GM23338 (cell line): ENCODE data around the gene CTNND2. TPM values are rescaled to one million over a fixed set of nuclear protein-coding genes. Genes with fewer than 3 reads are reported as not detected.

Experiments
- ATAC-seq: fragments of 200-7000 bp; cut with Tn5 transposase; 3 replicates; pipeline ENCODE4 v1.9.1; 2020
- DNase-seq: peaks from one replicate; pipeline ENCODE4 v3.0.0-alpha.2; 2015; ENCODE audit warnings: low spot score
- H2AFZ ChIP-seq: fragments of 200-600 bp; sonication (generic); 2 replicates; pipeline ENCODE4 v1.8.0; 2016; ENCODE audit warnings: antibody characterized with exemption, mild to moderate bottlenecking, moderate library complexity
- H3F3A ChIP-seq: fragments of 200-600 bp; sonication (generic); replicated peaks from 2 replicates; pipeline ENCODE4 v1.8.0; 2017; ENCODE audit warnings: antibody characterized with exemption, mixed run types, low read depth
- H3K27ac ChIP-seq: fragments of 200-600 bp; sonication (generic); 2 replicates; pipeline ENCODE4 v1.6.1; 2016; ENCODE audit warnings: low read depth
- H3K27me3 ChIP-seq: fragments of 200-600 bp; sonication (generic); 2 replicates; pipeline ENCODE4 v1.8.0; 2016; ENCODE audit warnings: mild to moderate bottlenecking, mixed run types, moderate library complexity; ENCODE audit not compliant: insufficient read depth
- H3K36me3 ChIP-seq: fragments of 200-600 bp; sonication (generic); 2 replicates; pipeline ENCODE4 v1.8.0; 2016; ENCODE audit warnings: mild to moderate bottlenecking; ENCODE audit not compliant: insufficient read depth
- H3K4me1 ChIP-seq: fragments of 200-600 bp; sonication (generic); 2 replicates; pipeline ENCODE4 v1.8.0; 2016; ENCODE audit warnings: mild to moderate bottlenecking, moderate library complexity; ENCODE audit not compliant: insufficient read depth
- H3K4me2 ChIP-seq: fragments of 200-600 bp; sonication (generic); 2 replicates; pipeline ENCODE4 v1.7.1; 2017; ENCODE audit warnings: mixed run types
- H3K4me3 ChIP-seq: fragments of 200-600 bp; sonication (generic); 2 replicates; pipeline ENCODE4 v1.6.1; 2016; ENCODE audit warnings: mixed run types
- H3K79me2 ChIP-seq: fragments of 200-600 bp; sonication (generic); replicated peaks from 2 replicates; pipeline ENCODE4 v1.8.0; 2017; ENCODE audit warnings: mild to moderate bottlenecking; ENCODE audit not compliant: insufficient read depth
- H3K9me2 ChIP-seq: fragments of 200-600 bp; sonication (generic); 2 replicates; pipeline ENCODE4 v1.8.0; 2017; ENCODE audit not compliant: insufficient read depth
- H4K20me1 ChIP-seq: fragments of 200-600 bp; sonication (generic); replicated peaks from 2 replicates; pipeline ENCODE4 v1.8.0; 2017; ENCODE audit warnings: mild to moderate bottlenecking; ENCODE audit not compliant: insufficient read depth
- H3K27ac Mint-ChIP-seq: 2 replicates; pipeline ENCODE4 v1.8.0; 2020; ENCODE audit warnings: inconsistent platforms, mild to moderate bottlenecking, moderate library complexity, mixed read lengths
- H3K27me3 Mint-ChIP-seq: 3 replicates; pipeline ENCODE4 v1.8.0; 2022; ENCODE audit warnings: low read depth, mild to moderate bottlenecking, moderate library complexity, mixed read lengths, inconsistent platforms; ENCODE audit not compliant: insufficient read depth, poor library complexity
- H3K36me3 Mint-ChIP-seq: 3 replicates; pipeline ENCODE4 v1.8.0; 2021; ENCODE audit warnings: low read depth, mild to moderate bottlenecking, inconsistent platforms, moderate library complexity, mixed read lengths
- H3K4me1 Mint-ChIP-seq: 3 replicates; pipeline ENCODE4 v1.8.0; 2020; ENCODE audit warnings: mild to moderate bottlenecking, inconsistent platforms, mixed read lengths
- H3K4me3 Mint-ChIP-seq: 3 replicates; pipeline ENCODE4 v1.8.0; 2021; ENCODE audit warnings: moderate library complexity, mild to moderate bottlenecking, inconsistent platforms, mixed read lengths
- H3K9me3 Mint-ChIP-seq: 3 replicates; pipeline ENCODE4 v1.8.0; 2020; ENCODE audit warnings: moderate library complexity, mild to moderate bottlenecking, inconsistent platforms, mixed read lengths
- CREB1 ChIP-seq: fragments of 250-450 bp; sonication (Bioruptor Pico); IDR thresholded peaks from 2 replicates; pipeline ENCODE4 v1.5.0; 2020; ENCODE audit warnings: low read depth, mild to moderate bottlenecking, moderate library complexity
- CTCF ChIP-seq, 2 experiments: fragments of 200-600 bp in 1 of 2; sonication (generic) in 1 of 2; conservative IDR thresholded peaks; 2 replicates each; pipeline versions ENCODE4 v1.5.1 to v1.6.1; 2016 to 2017; ENCODE audit warnings: antibody characterized with exemption in 2 of 2, low read depth in 2 of 2, mild to moderate bottlenecking in 2 of 2, moderate library complexity in 1 of 2
- ETS1 ChIP-seq: IDR thresholded peaks from 2 replicates; pipeline ENCODE4 v1.6.1; 2016; ENCODE audit warnings: antibody characterized with exemption
- EZH2 ChIP-seq: fragments of 200-600 bp; sonication (generic); IDR thresholded peaks from one replicate; pipeline ENCODE4 v1.8.0; 2017; ENCODE audit warnings: antibody characterized with exemption, mild to moderate bottlenecking, low read depth; ENCODE audit not compliant: unreplicated experiment
- EZH2phosphoT487 ChIP-seq: fragments of 200-600 bp; sonication (generic); IDR thresholded peaks from one replicate; pipeline ENCODE4 v1.8.1; 2018; ENCODE audit warnings: antibody characterized with exemption; ENCODE audit not compliant: unreplicated experiment
- JUNB ChIP-seq: IDR thresholded peaks from one replicate; pipeline ENCODE4 v1.6.1; 2016; ENCODE audit warnings: antibody characterized with exemption; ENCODE audit not compliant: unreplicated experiment
- NANOG ChIP-seq: IDR thresholded peaks from 2 replicates; pipeline ENCODE4 v1.6.1; 2016; ENCODE audit warnings: antibody characterized with exemption, borderline replicate concordance
- POLR2AphosphoS5 ChIP-seq: IDR thresholded peaks from 2 replicates; pipeline ENCODE4 v1.6.1; 2016; ENCODE audit warnings: antibody characterized with exemption, low read depth
- REST ChIP-seq: IDR thresholded peaks from one replicate; pipeline ENCODE4 v1.6.1; 2018; ENCODE audit warnings: antibody characterized with exemption; ENCODE audit not compliant: unreplicated experiment
- STAT1 ChIP-seq: IDR thresholded peaks from one replicate; pipeline ENCODE4 v1.6.1; 2016; ENCODE audit warnings: antibody characterized with exemption; ENCODE audit not compliant: unreplicated experiment
- ZNF114 ChIP-seq: fragments of 250-450 bp; sonication (Bioruptor Pico); IDR thresholded peaks from 2 replicates; pipeline ENCODE4 v1.5.0; 2020; ENCODE audit warnings: mild to moderate bottlenecking, moderate library complexity
- ZNF331 ChIP-seq: fragments of 250-450 bp; sonication (Bioruptor Pico); IDR thresholded peaks from 2 replicates; pipeline ENCODE4 v1.5.0; 2020; ENCODE audit warnings: low read depth, mild to moderate bottlenecking, moderate library complexity
- ZNF462 ChIP-seq: fragments of 250-450 bp; sonication (Bioruptor Pico); IDR thresholded peaks from 2 replicates; pipeline ENCODE4 v1.5.0; 2020; ENCODE audit warnings: mild to moderate bottlenecking, moderate library complexity
- polyA plus RNA-seq: library from polyadenylated mRNA; unstranded; fragments of >200 nt; fragmentation: Nextera tagmentation; extraction: Ambion mirVana; gene quantifications from 2 replicates; pipeline ENCODE4 v1.2.1, GENCODE V29; 2016
- total RNA-seq: library from RNA; depleted of rRNA; stranded (reverse); fragments of >200 nt; shearing (Covaris generic); gene quantifications from 2 replicates; pipeline ENCODE4 v1.2.3, GENCODE V29; 2014

The CTNND2 gene
- total and polyA plus RNA-seq, 2 experiments from 2014 or later = 5.1 to 7.0 TPM

- H3K9me2 ChIP-seq = 0 out of 2 replicates have a peak, but pooled peaks cover 5% of the 10 kb centered on the region
- no peaks in the 10 kb centered on the region for H3F3A ChIP-seq
- Mint-ChIP-seq H3K27ac (no peak overlapping the region), H3K36me3 (no peaks in the 10 kb centered on the region), H3K27me3 (no peaks in the 10 kb centered on the region), H3K4me1 (peaks cover 2% of the 10 kb centered on the region; the same call in 1 of the 3 replicates), H3K9me3 (no peaks in the 10 kb centered on the region), H3K4me3 (no peak overlapping the region)
- H3K4me3 ChIP-seq = no peak overlapping the region
- no peak for TF ChIP-seq POLR2AphosphoS5
- no peak for TF ChIP-seq EZH2phosphoT487
- no peak for TF ChIP-seq EZH2
- no peak for TF ChIP-seq ZNF331 (CRISPR knock-in tag)
- no peak for TF ChIP-seq NANOG
- no peak for TF ChIP-seq CTCF (conservative IDR thresholded peaks at IDR 0.05; ENCODE audit: low read depth in 2 of 2)
- no peak for TF ChIP-seq REST
- no peak for TF ChIP-seq ZNF114
- TF ChIP-seq STAT1 = no peak
- no peak for TF ChIP-seq ZNF462 (CRISPR knock-in tag)
- no peak for TF ChIP-seq JUNB
- TF ChIP-seq CREB1 (CRISPR knock-in tag) = no peak
- TF ChIP-seq ETS1 = no peak
- ATAC-seq = no peak
- H4K20me1 ChIP-seq = no peaks in the 10 kb centered on the region
- H3K36me3 ChIP-seq = no peaks in the 10 kb centered on the region
- no peaks in the 10 kb centered on the region for H3K27me3 ChIP-seq
- H3K4me1 ChIP-seq = no peaks in the 10 kb centered on the region
- no peak overlapping the region for H3K27ac ChIP-seq
- H3K4me2 ChIP-seq = no peak overlapping the region
- H2AFZ ChIP-seq = no peak overlapping the region
- no peak for DNase-seq
- no peaks in the 10 kb centered on the region for H3K79me2 ChIP-seq
These were observed 170.9 kb downstream of the CTNND2 start for GRCh38 chr5:11733185-11733839.
